ENCODE data around the gene NDUFV1.
"Not testable (repeated sequence)": the region's sequence is repeated elsewhere in the genome, so short reads cannot be mapped to it uniquely, and the experiment has no call there.

Gene NDUFV1

GRCh38 chr11:67627812-67628624 lies 21.3 kb downstream of the NDUFV1 start:
- no peak for DNase-seq

- no peak for DNase-seq
Observed at GRCh38 chr11:67628710-67629385, 22.1 kb downstream of the NDUFV1 start.

GRCh38 chr11:67629386-67630227 lies 22.9 kb downstream of the NDUFV1 start, which contains the start of gene NUDT8:
Gene NUDT8, minus strand, starts transcription at chr11:67629937. Its CDS starts 26 bp downstream, at chr11:67629911.
- peak; percentile 89 for DNase-seq

GRCh38 chr11:67630228-67630942 lies 23.6 kb downstream of the NDUFV1 start:
- DNase-seq: peak; percentile 96

- no peak for DNase-seq
Observed at GRCh38 chr11:67630943-67631331, 24.2 kb downstream of the NDUFV1 start.

GRCh38 chr11:67631411-67631810 lies 24.7 kb downstream of the NDUFV1 start:
- no peak for DNase-seq

GRCh38 chr11:67631853-67632174 lies 25.1 kb downstream of the NDUFV1 start:
- no peak for DNase-seq

- DNase-seq: no peak
Observed at GRCh38 chr11:67632175-67632981, 25.6 kb downstream of the NDUFV1 start.

GRCh38 chr11:67632982-67633755 lies 26.4 kb downstream of the NDUFV1 start:
- no peak for DNase-seq

GRCh38 chr11:67633758-67634365 lies 27.1 kb downstream of the NDUFV1 start:
- no peak for DNase-seq

- no peak for DNase-seq
Observed at GRCh38 chr11:67634366-67635230, 27.9 kb downstream of the NDUFV1 start.

- DNase-seq: no peak
Observed at GRCh38 chr11:67635231-67635521, 28.4 kb downstream of the NDUFV1 start.

GRCh38 chr11:67636962-67637361 lies 30.2 kb downstream of the NDUFV1 start:
- no peak for DNase-seq

GRCh38 chr11:67637441-67637840 lies 30.7 kb downstream of the NDUFV1 start:
- not testable (repeated sequence) for DNase-seq

GRCh38 chr11:67638535-67639437 lies 32.0 kb downstream of the NDUFV1 start:
- no peak for DNase-seq

- DNase-seq: no peak
Observed at GRCh38 chr11:67639438-67639859, 32.7 kb downstream of the NDUFV1 start, which contains the start of gene TBX10. Gene TBX10, minus strand, starts transcription at chr11:67639763. Its CDS starts 291 bp downstream, at chr11:67639472.

GRCh38 chr11:67640021-67640757 lies 33.5 kb downstream of the NDUFV1 start:
- peak; percentile 64 for DNase-seq

All from stimulated activated CD4-positive, alpha-beta T cell treated with anti-CD3 and anti-CD28 coated beads, Interleukin-1b, Interleukin-23, amount 100 ng/mL, for 48 hours (primary cell).